Stomach (tissue), 9 donors: Measurements from ENCODE around the gene MAPT. TPM values are rescaled to one million over a fixed set of nuclear protein-coding genes. Genes with fewer than 3 reads are reported as not detected.

ENCODE experiments used
- DNase-seq, 2 donors: peaks; one replicate each; pipeline versions ENCODE4 v3.0.0 to v3.0.0-alpha.2; 2013 to 2019
- H3K27ac ChIP-seq, 5 donors: fragments of 200-600 bp in 4 of 5; sonication (generic) in 4 of 5; one replicate each; pipeline ENCODE4 v1.5.1; 2013 to 2019; ENCODE audit warnings: mild to moderate bottlenecking in 1 of 5, moderate library complexity in 1 of 5
- H3K27me3 ChIP-seq, 3 donors: fragments of 200-600 bp; sonication (generic); one replicate each; pipeline ENCODE4 v1.5.1; 2017 to 2019; ENCODE audit warnings: mixed run types in 1 of 3
- H3K36me3 ChIP-seq, 4 donors: fragments of 200-600 bp; sonication (generic); 1 replicate in 3 of 4; 2 replicates in 1 of 4; pipeline ENCODE4 v1.5.1; 2016 to 2019
- H3K4me1 ChIP-seq, 4 donors: fragments of 200-600 bp; sonication (generic); one replicate each; pipeline ENCODE4 v1.5.1; 2016 to 2019
- H3K4me3 ChIP-seq, 4 donors: fragments of 200-600 bp; sonication (generic) in 3 of 4; one replicate each; pipeline ENCODE4 v1.5.1; 2016 to 2019; ENCODE audit warnings: mild to moderate bottlenecking in 1 of 4
- H3K9me3 ChIP-seq, 4 donors: fragments of 200-600 bp; sonication (generic); one replicate each; pipeline ENCODE4 v1.5.1; 2016 to 2019
- CTCF ChIP-seq, 7 experiments: fragments of 450-650 bp in 4 of 7; fragments of 200-600 bp in 3 of 7; sonication (generic) in 3 of 7; IDR thresholded peaks; one replicate each; pipeline ENCODE4 v1.5.1; 2016 to 2019; ENCODE audit warnings: antibody characterized with exemption in 7 of 7, control low read depth in 2 of 7, mild to moderate bottlenecking in 1 of 7
- EP300 ChIP-seq: sonication (generic); formaldehyde crosslinking; IDR thresholded peaks from one replicate; pipeline ENCODE4 v1.6.1; 2017; ENCODE audit warnings: antibody characterized with exemption
- POLR2A ChIP-seq, 4 donors: fragments of 450-650 bp; IDR thresholded peaks; one replicate each; pipeline ENCODE4 v1.6.1; 2016; ENCODE audit warnings: antibody characterized with exemption in 4 of 4, control low read depth in 2 of 4, mild to moderate bottlenecking in 1 of 4, moderate library complexity in 1 of 4
- POLR2AphosphoS5 ChIP-seq, 3 donors: sonication (generic); formaldehyde crosslinking; IDR thresholded peaks; one replicate each; pipeline ENCODE4 v1.6.1; 2016; ENCODE audit warnings: antibody characterized with exemption in 3 of 3
- WGBS, 5 donors: extraction: QIAGEN DNeasy Blood & Tissue Kit in 3 of 5; methylation state at CpG; one replicate each; pipeline versions ENCODE4 v1.1.5 to v1.1.7; 2013 to 2018; 5-methylcytosine and 5-hydroxymethylcytosine counted together
- intact Hi-C: fragments of 100-400 bp; cut with DNase I; formaldehyde crosslinking; loops from one replicate; pipeline ENCODE4 v1.15.1; 2023; ENCODE audit warnings: low total_unique reads
- polyA plus RNA-seq, 3 donors: library from polyadenylated mRNA; stranded (reverse); fragments of 200-250 nt; gene quantifications; one replicate each; pipeline ENCODE4 v1.2.3, GENCODE V29; 2013
- total RNA-seq, 5 donors: library from RNA; depleted of rRNA; stranded (reverse); fragments of >200 nt; gene quantifications; one replicate each; pipeline versions ENCODE4 v1.1.0 to v1.2.3, GENCODE V29; 2014 to 2016
- donor health status: healthy with polysubstance abuse.
- donor health status: Bipolar disorder and iron deficiency.
- donor health status: healthy.

MAPT gene
- total and polyA plus RNA-seq, 8 donors: 0.44 to 4.1 (median 1.7) TPM; not detected in 1

- DNase-seq: no peak
- Histone ChIP-seq H3K4me3 (no peak overlapping the region), H3K4me1 (peaks cover 2 to 37% (median 16%) of the 10 kb centered on the region in 4 donors), H3K9me3 (no peaks in the 10 kb centered on the region), H3K27me3 (no peaks in the 10 kb centered on the region), H3K27ac (no peak overlapping the region), H3K36me3 (peaks cover 60 to 90% (median 81%) of the 10 kb centered on the region in 4 donors)
- 66 to 79% (median 71%) methylated on average over 4 of the region's 4 CpGs for WGBS, 5 donors
- intact Hi-C loops: no loop called here
- TF ChIP-seq CTCF (IDR thresholded peaks at IDR 0.05) (no peak), POLR2A (IDR thresholded peaks at IDR 0.05) (no peak)
Measured at GRCh38 chr17:46037722-46038255, 143.4 kb downstream of the MAPT start.

GRCh38 chr17:46038414-46038813, 144.1 kb downstream of the MAPT start:
- TF ChIP-seq EP300 (no peak), CTCF (IDR thresholded peaks at IDR 0.05) (no peak)
- no peak for DNase-seq
- H3K4me1 ChIP-seq: peaks cover 8 to 43% (median 22%) of the 10 kb centered on the region in 4 donors
- H3K4me3 ChIP-seq: no peak overlapping the region
- H3K27me3 ChIP-seq: no peaks in the 10 kb centered on the region
- no peaks in the 10 kb centered on the region for H3K9me3 ChIP-seq
- H3K36me3 ChIP-seq: peaks cover 53 to 83% (median 75%) of the 10 kb centered on the region in 4 donors
- intact Hi-C loops: no loop called here
- H3K27ac ChIP-seq: no peak overlapping the region
- 88 to 94% (median 94%) methylated on average over 6 of the region's 6 CpGs for WGBS, 5 donors

- peak overlapping the region in 1 of 5 donors; percentile 10 for H3K27ac ChIP-seq
- WGBS, 5 donors: 93 to 97% (median 96%) methylated on average over 12 of the region's 12 CpGs
Measured at GRCh38 chr17:46038937-46039336, 144.6 kb downstream of the MAPT start.

GRCh38 chr17:46039592-46040186, 145.3 kb downstream of the MAPT start:
- Histone ChIP-seq H3K9me3 (no peaks in the 10 kb centered on the region), H3K4me3 (no peak overlapping the region), H3K4me1 (peaks cover 20 to 56% (median 33%) of the 10 kb centered on the region in 4 donors), H3K36me3 (peaks cover 41 to 71% (median 62%) of the 10 kb centered on the region in 4 donors), H3K27ac (peak overlapping the region in 1 of 5 donors; percentile 10), H3K27me3 (no peaks in the 10 kb centered on the region)
- WGBS, 5 donors: 36 to 58% (median 45%) methylated on average over 5 of the region's 5 CpGs
- intact Hi-C loops: no loop called here
- no peak for DNase-seq
- TF ChIP-seq POLR2A (IDR thresholded peaks at IDR 0.05) (no peak), CTCF (IDR thresholded peaks at IDR 0.05) (no peak), POLR2AphosphoS5 (IDR thresholded peaks at IDR 0.05) (no peak), EP300 (no peak)

More at GRCh38 chr17:46038937-46039336, 144.6 kb downstream of the MAPT start:
- intact Hi-C loops: no loop called here
- peaks cover 12 to 48% (median 27%) of the 10 kb centered on the region in 4 donors for H3K4me1 ChIP-seq
- TF ChIP-seq CTCF (IDR thresholded peaks at IDR 0.05): no peak
- no peaks in the 10 kb centered on the region for H3K9me3 ChIP-seq
- H3K27me3 ChIP-seq: no peaks in the 10 kb centered on the region
- peaks cover 48 to 78% (median 69%) of the 10 kb centered on the region in 4 donors for H3K36me3 ChIP-seq
- no peak for DNase-seq
- H3K4me3 ChIP-seq: no peak overlapping the region
